A549 (cell line): ENCODE measurements around the gene JOSD2. TPM values are rescaled to one million over a fixed set of nuclear protein-coding genes. Genes with fewer than 3 reads are reported as not detected.

ENCODE experiments used
- ATAC-seq, 2 experiments: fragments of 200-7000 bp in 1 of 2; fragments of >200 bp in 1 of 2; cut with Nextera tagmentation in 1 of 2; cut with Tn5 transposase in 1 of 2; 3 replicates each; pipeline versions ENCODE4 v1.8.0 to v1.9.1; 2018 to 2020; ENCODE audit warnings: mild to moderate bottlenecking in 1 of 2, moderate library complexity in 1 of 2
- CTCF ChIA-PET: fragments of 300-600 bp; sonication (Branson Sonifier 250); formaldehyde crosslinking; extraction: SDS; loops from one replicate; lab custom pipeline; 2021; ENCODE audit warnings: antibody characterized with exemption, inconsistent platforms; lab: Yijun Ruan, JAX
- POLR2A ChIA-PET: fragments of 350-600 bp; formaldehyde crosslinking; extraction: SDS; loops from one replicate; lab custom pipeline; 2021; ENCODE audit warnings: antibody characterized with exemption, inconsistent platforms; lab: Yijun Ruan, JAX
- DNase-seq, 2 experiments: peaks; one replicate each; pipeline versions ENCODE4 v3.0.0 to v3.0.0-alpha.2; 2011 to 2016; ENCODE audit warnings: low read depth in 1 of 2, low spot score in 1 of 2
- FAIRE-seq: peaks from 2 replicates; lab custom pipeline; 2011; peaks lifted over from hg19 to GRCh38; lab: Jason Lieb, UNC
- H3K27ac ChIP-seq, 2 experiments: fragments of >200 bp; sonication (Bioruptor Twin); formaldehyde crosslinking; 3 replicates each; pipeline ENCODE4 v1.5.1; 2016 to 2017
- H3K4me1 ChIP-seq: fragments of >200 bp; sonication (Bioruptor Twin); formaldehyde crosslinking; 3 replicates; pipeline ENCODE4 v1.6.1; 2016
- H3K4me2 ChIP-seq: fragments of >200 bp; sonication (Bioruptor Twin); formaldehyde crosslinking; 3 replicates; pipeline ENCODE4 v1.6.1; 2016
- H3K4me3 ChIP-seq: fragments of >200 bp; sonication (Bioruptor Twin); formaldehyde crosslinking; 3 replicates; pipeline ENCODE4 v1.5.1; 2016
- H3K9me3 ChIP-seq: fragments of >200 bp; sonication (Bioruptor Twin); formaldehyde crosslinking; 3 replicates; pipeline ENCODE4 v1.6.1; 2016
- ATOH8 ChIP-seq: fragments of 250-450 bp; sonication (Bioruptor Pico); IDR thresholded peaks from 2 replicates; pipeline ENCODE4 v1.5.0; 2020; ENCODE audit warnings: low read depth, mild to moderate bottlenecking, moderate library complexity
- BCL3 ChIP-seq: fragments of >200 bp; sonication (Bioruptor Twin); formaldehyde crosslinking; IDR thresholded peaks from 3 replicates; pipeline ENCODE4 v1.6.1; 2016
- CBX8 ChIP-seq: fragments of 200-600 bp; sonication (generic); IDR thresholded peaks from 2 replicates; pipeline ENCODE4 v1.6.1; 2016
- CTCF ChIP-seq: fragments of >200 bp; sonication (Bioruptor Twin); formaldehyde crosslinking; IDR thresholded peaks from 3 replicates; pipeline ENCODE4 v1.5.1; 2016
- E2F6 ChIP-seq: IDR thresholded peaks from 2 replicates; pipeline ENCODE4 v1.6.1; 2012; ENCODE audit warnings: low read depth, borderline replicate concordance
- EHF ChIP-seq: fragments of 250-450 bp; sonication (Bioruptor Pico); IDR thresholded peaks from 2 replicates; pipeline ENCODE4 v1.5.0; 2020; ENCODE audit warnings: mild to moderate bottlenecking
- EP300 ChIP-seq, 2 experiments: fragments of >200 bp; sonication (Bioruptor Twin); formaldehyde crosslinking; IDR thresholded peaks; 2 replicates in 1 of 2; 3 replicates in 1 of 2; pipeline ENCODE4 v1.6.1; 2016 to 2017
- ESRRA ChIP-seq: fragments of 150-350 bp; IDR thresholded peaks from 2 replicates; pipeline ENCODE4 v1.6.1; 2014; ENCODE audit warnings: mild to moderate bottlenecking, low read length, borderline replicate concordance
- FOSB ChIP-seq: fragments of 250-450 bp; sonication (Bioruptor Pico); IDR thresholded peaks from 2 replicates; pipeline ENCODE4 v1.5.0; 2020; ENCODE audit warnings: mild to moderate bottlenecking, moderate library complexity
- HDAC2 ChIP-seq: fragments of 200-600 bp; sonication (generic); IDR thresholded peaks from 2 replicates; pipeline ENCODE4 v1.6.1; 2016
- HES2 ChIP-seq: fragments of >200 bp; sonication (Bioruptor Twin); formaldehyde crosslinking; IDR thresholded peaks from 2 replicates; pipeline ENCODE4 v1.6.1; 2016
- HMGXB4 ChIP-seq: fragments of 250-450 bp; sonication (Bioruptor Pico); IDR thresholded peaks from 2 replicates; pipeline ENCODE4 v1.5.0; 2021; ENCODE audit warnings: mild to moderate bottlenecking, moderate library complexity, borderline replicate concordance
- HOXA7 ChIP-seq: fragments of 250-450 bp; sonication (Bioruptor Pico); IDR thresholded peaks from 2 replicates; pipeline ENCODE4 v1.5.0; 2020; ENCODE audit warnings: mild to moderate bottlenecking, moderate library complexity
- HOXB5 ChIP-seq: fragments of 250-450 bp; sonication (Bioruptor Pico); IDR thresholded peaks from 2 replicates; pipeline ENCODE4 v1.5.0; 2020; ENCODE audit warnings: mild to moderate bottlenecking, moderate library complexity
- JUN ChIP-seq, 2 experiments: fragments of >200 bp; sonication (Bioruptor Twin); formaldehyde crosslinking; IDR thresholded peaks; 2 replicates in 1 of 2; 3 replicates in 1 of 2; pipeline ENCODE4 v1.6.1; 2016 to 2017
- JUNB ChIP-seq: fragments of >200 bp; sonication (Bioruptor Twin); formaldehyde crosslinking; IDR thresholded peaks from 2 replicates; pipeline ENCODE4 v1.6.1; 2016
- KDM1A ChIP-seq: fragments of 200-600 bp; sonication (generic); IDR thresholded peaks from 2 replicates; pipeline ENCODE4 v1.6.1; 2016; ENCODE audit warnings: low read depth, mild to moderate bottlenecking
- MAFK ChIP-seq: fragments of 450-650 bp; IDR thresholded peaks from 2 replicates; pipeline ENCODE4 v1.6.1; 2014; ENCODE audit not compliant: partially characterized antibody
- MAX ChIP-seq: IDR thresholded peaks from 2 replicates; pipeline ENCODE4 v1.6.1; 2012
- MAZ ChIP-seq: fragments of 150-350 bp; IDR thresholded peaks from 2 replicates; pipeline ENCODE4 v1.6.1; 2014; ENCODE audit warnings: antibody characterized with exemption, low read depth, low read length, borderline replicate concordance
- NPAS2 ChIP-seq: fragments of 250-450 bp; sonication (Bioruptor Pico); IDR thresholded peaks from 2 replicates; pipeline ENCODE4 v1.8.0; 2022; ENCODE audit warnings: mild to moderate bottlenecking, moderate library complexity, borderline replicate concordance
- PBX3 ChIP-seq: IDR thresholded peaks from 2 replicates; pipeline ENCODE4 v1.6.1; 2012
- PHF8 ChIP-seq: fragments of 200-600 bp; sonication (generic); IDR thresholded peaks from 2 replicates; pipeline ENCODE4 v1.6.1; 2016; ENCODE audit warnings: low read depth, mild to moderate bottlenecking, antibody characterized with exemption, moderate library complexity, borderline replicate concordance
- POLR2A ChIP-seq: IDR thresholded peaks from 2 replicates; pipeline ENCODE4 v1.6.1; 2012; ENCODE audit warnings: mild to moderate bottlenecking, low read length
- RARB ChIP-seq: fragments of 250-450 bp; sonication (Bioruptor Pico); IDR thresholded peaks from 2 replicates; pipeline ENCODE4 v1.8.0; 2021; ENCODE audit warnings: mild to moderate bottlenecking, moderate library complexity
- RCOR1 ChIP-seq: fragments of 150-350 bp; IDR thresholded peaks from 2 replicates; pipeline ENCODE4 v1.6.1; 2014; ENCODE audit warnings: antibody characterized with exemption, low read length, low read depth
- RNF2 ChIP-seq: fragments of 200-600 bp; sonication (generic); IDR thresholded peaks from 2 replicates; pipeline ENCODE4 v1.6.1; 2016; ENCODE audit warnings: low read depth, mild to moderate bottlenecking, antibody characterized with exemption, moderate library complexity, borderline replicate concordance
- SMC3 ChIP-seq: fragments of >200 bp; sonication (Bioruptor Twin); formaldehyde crosslinking; IDR thresholded peaks from 3 replicates; pipeline ENCODE4 v1.6.1; 2018; ENCODE audit warnings: inconsistent platforms
- SREBF2 ChIP-seq: fragments of 450-650 bp; IDR thresholded peaks from 2 replicates; pipeline ENCODE4 v1.6.1; 2014; ENCODE audit warnings: mild to moderate bottlenecking, moderate library complexity
- ZSCAN20 ChIP-seq: fragments of 250-450 bp; sonication (Bioruptor Pico); IDR thresholded peaks from 2 replicates; pipeline ENCODE4 v1.8.0; 2022; ENCODE audit warnings: mild to moderate bottlenecking, moderate library complexity
- WGBS: methylation state at CpG from one replicate; pipeline ENCODE4 v1.1.6; 2017; ENCODE audit errors: missing lambda C conversion rate; 5-methylcytosine and 5-hydroxymethylcytosine counted together
- polyA plus RNA-seq, 4 experiments: library from polyadenylated mRNA; depleted of rRNA in 3 of 4; stranded (reverse); fragments of >200 nt; fragmentation: RNase III in 1 of 4; extraction: RNeasy Plus Mini Kit Qiagen cat#74134 plus additional on column Dnase treatment in 1 of 4; gene quantifications; 2 replicates in 3 of 4; 3 replicates in 1 of 4; pipeline ENCODE4 v1.2.3, GENCODE V29; 2011 to 2017

Gene JOSD2
- polyA plus RNA-seq, 2 of the 4 experiments (the other 2 are of a cell fraction) = 24.2 to 61.7 TPM

- Histone ChIP-seq H3K27ac (no peak overlapping the region), H3K4me3 (no peak overlapping the region), H3K9me3 (no peaks in the 10 kb centered on the region), H3K4me1 (peaks cover 14% of the 10 kb centered on the region), H3K4me2 (no peak overlapping the region)
- FAIRE-seq (no peak), ATAC-seq (no peak), DNase-seq (no peak)
- POLR2A ChIA-PET = no interaction called here
- TF ChIP-seq HOXB5 = no peak
- no peak for TF ChIP-seq JUN (IDR thresholded peaks at IDR 0.05)
- TF ChIP-seq CBX8 = no peak
- no peak for TF ChIP-seq RNF2
- TF ChIP-seq CTCF = no peak
- TF ChIP-seq HDAC2 = no peak
- no peak for TF ChIP-seq ZSCAN20 (CRISPR knock-in tag)
- no peak for TF ChIP-seq HES2
- TF ChIP-seq MAZ = no peak
- TF ChIP-seq JUNB = no peak
- no peak for TF ChIP-seq PHF8
- TF ChIP-seq NPAS2 (CRISPR knock-in tag) = no peak
- TF ChIP-seq SREBF2 = no peak
- TF ChIP-seq RCOR1 = no peak
- TF ChIP-seq RARB (CRISPR knock-in tag) = no peak
- TF ChIP-seq E2F6 = no peak
- TF ChIP-seq BCL3 = no peak
- TF ChIP-seq ATOH8 (CRISPR knock-in tag) = no peak
- no peak for TF ChIP-seq SMC3
- CTCF ChIA-PET = interaction anchor here (0.7 to 11.8 kb wide), 9 partner anchors 12 to 231 kb away, joined by 3 to 355 read pairs (median 3); no protein-coding TSS in a partner anchor
- 59% methylated on average over 19 of the region's 19 CpGs for WGBS
These were observed 42.2 kb upstream of the JOSD2 start for GRCh38 chr19:50553134-50553703.

- ATAC-seq (no peak), FAIRE-seq (no peak), DNase-seq (no peak)
- 60% methylated on average over 15 of the region's 15 CpGs for WGBS
- POLR2A ChIA-PET = no interaction called here
- no peak for TF ChIP-seq EP300 (IDR thresholded peaks at IDR 0.05)
- TF ChIP-seq POLR2A = no peak
- no peak for TF ChIP-seq KDM1A
- no peak for TF ChIP-seq HES2
- no peak for TF ChIP-seq ESRRA
- TF ChIP-seq FOSB = no peak
- no peak for TF ChIP-seq HMGXB4 (CRISPR knock-in tag)
- TF ChIP-seq JUN (IDR thresholded peaks at IDR 0.05) = no peak
- TF ChIP-seq MAX = no peak
- TF ChIP-seq PBX3 = no peak
- TF ChIP-seq HOXA7 (CRISPR knock-in tag) = no peak
- no peak for TF ChIP-seq MAFK
- TF ChIP-seq EHF (CRISPR knock-in tag) = no peak
- TF ChIP-seq, all 56 proteins: peak for 0
- H3K4me2 ChIP-seq = no peak overlapping the region
- peaks cover 14% of the 10 kb centered on the region for H3K4me1 ChIP-seq
- no peaks in the 10 kb centered on the region for H3K9me3 ChIP-seq
- H3K27ac ChIP-seq = no peak overlapping the region
- CTCF ChIA-PET = interaction anchor here (0.9 to 11.8 kb wide), 3 partner anchors 11 to 201 kb away, joined by 3 to 355 read pairs (median 3); no protein-coding TSS in a partner anchor
- no peak overlapping the region for H3K4me3 ChIP-seq
These were observed 41.5 kb upstream of the JOSD2 start for GRCh38 chr19:50552540-50552939.
